Measurements from ENCODE around the gene LCOR.
"Not testable (repeated sequence)": the region's sequence is repeated elsewhere in the genome, so short reads cannot be mapped to it uniquely, and the experiment has no call there.

LCOR gene

DNA sequence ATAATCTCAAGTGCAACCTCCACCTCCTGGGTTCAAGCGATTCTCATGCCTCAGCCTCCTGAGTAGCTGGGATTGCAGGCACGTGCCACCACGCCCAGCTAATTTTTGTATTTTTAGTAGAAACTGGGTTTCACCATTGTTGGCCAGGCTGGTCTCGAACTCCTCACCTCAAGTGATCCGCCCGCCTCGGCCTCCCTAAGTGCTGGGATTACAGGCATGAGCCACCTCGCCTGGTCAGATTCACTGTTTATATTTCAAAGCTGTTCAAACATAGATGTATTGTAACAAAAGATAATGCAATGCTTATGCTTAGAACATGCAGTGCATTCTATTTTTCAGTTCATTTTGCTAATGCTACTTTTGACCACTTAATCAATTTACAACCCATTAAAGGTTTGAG lies 111.1 kb downstream of the LCOR start:
- DNase-seq (ENCODE audit: low spot score) = not testable (repeated sequence)

DNA sequence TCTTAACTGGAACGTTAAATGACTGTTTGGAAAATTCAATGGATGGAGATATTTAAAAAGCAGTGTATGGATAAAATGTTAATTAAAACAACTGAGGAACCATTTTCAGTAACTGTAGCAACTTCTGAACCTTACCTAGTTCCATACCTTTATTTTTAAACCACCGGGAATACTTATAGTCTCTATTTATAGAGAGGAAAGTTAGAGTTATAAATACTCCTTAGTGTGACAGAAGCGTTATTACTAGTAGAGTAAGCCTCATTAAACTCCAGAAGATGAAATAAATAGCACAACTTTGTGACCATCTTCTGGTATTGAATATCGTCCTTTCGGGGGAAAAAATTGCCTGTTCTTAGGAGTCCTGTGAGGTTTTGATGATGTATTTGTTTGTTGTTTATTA lies 114.9 kb downstream of the LCOR start:
- no peak for DNase-seq (ENCODE audit: low spot score)

DNA sequence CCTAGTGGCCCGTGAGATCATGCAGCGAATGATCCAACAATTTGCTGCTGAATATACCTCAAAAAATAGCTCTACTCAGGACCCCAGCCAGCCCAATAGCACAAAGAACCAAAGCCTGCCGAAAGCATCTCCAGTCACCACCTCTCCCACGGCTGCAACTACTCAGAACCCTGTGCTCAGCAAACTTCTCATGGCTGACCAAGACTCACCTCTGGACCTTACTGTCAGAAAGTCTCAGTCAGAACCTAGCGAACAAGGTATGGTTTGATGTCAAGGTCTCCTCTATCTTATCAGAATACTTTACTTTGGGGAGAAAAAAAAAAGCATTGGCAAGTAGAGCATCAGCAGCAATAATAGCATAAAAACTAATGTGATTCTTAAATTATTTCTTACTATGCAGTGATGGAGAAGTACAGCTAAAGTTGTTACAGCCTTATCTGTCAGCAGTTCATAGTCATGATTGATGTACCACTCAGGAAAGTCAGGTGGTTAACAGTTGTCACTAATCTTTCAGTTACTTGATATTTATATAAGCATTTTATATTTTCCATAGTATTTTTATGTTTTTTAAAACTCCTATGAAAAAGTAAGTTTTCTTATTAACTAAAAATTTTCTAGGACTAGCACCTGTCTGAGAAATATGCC lies 117.1 kb downstream of the LCOR start:
- no peak for DNase-seq (ENCODE audit: low spot score)

DNA sequence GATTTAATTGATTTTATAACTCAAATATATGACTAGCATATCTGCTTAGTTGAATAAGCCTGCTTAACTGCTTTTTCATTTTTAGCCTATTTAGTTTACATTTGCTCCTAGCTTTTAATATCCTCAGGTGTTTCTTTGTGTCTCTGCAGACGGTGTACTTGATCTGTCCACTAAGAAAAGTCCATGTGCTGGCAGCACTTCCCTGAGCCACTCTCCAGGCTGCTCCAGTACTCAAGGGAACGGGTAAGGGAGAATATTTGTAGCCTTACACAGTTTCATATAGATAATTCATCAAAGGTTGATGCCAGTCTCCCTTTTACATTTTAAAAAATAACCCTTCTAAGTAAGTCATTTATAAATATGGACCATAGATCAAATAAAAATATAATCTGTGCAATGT lies 119.9 kb downstream of the LCOR start:
- no peak for DNase-seq (ENCODE audit: low spot score)

DNA sequence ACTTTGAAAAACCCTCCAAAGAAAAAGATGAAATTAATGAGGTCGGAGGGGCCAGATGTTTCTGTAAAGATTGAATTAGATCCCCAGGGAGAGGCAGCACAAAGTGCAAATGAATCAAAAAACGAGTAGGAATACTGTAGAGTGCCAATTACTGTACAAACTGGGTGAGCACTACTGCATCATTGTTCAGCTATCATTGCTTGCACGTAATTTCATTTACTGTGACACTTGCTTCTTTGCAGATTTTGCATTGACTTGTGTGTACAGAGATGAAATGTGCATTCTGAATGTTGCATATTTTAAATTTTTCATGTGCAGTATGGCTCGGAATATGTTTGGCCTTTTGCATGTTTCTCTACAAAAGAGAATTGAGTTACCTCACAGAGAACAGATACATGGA lies 123.7 kb downstream of the LCOR start:
- DNase-seq (ENCODE audit: low spot score) = no peak

DNA sequence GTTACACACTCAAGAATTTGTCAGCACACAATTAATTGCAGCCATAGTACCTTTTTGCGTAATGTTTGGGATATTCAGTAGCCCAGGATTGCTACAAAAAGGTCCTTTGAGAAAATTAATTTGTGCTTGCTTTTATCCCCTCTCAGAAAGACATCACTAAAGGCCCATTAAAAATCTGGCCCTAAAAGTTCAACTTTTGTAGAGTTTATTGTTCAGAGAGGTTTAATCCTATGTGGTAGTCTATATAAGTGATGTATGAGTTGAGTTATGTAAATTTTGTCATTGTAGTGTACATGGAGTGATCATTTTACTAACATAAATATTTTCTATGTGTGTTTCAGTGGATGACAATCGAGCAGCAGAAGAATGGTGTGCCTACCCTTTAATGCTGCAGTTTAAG lies 126.0 kb downstream of the LCOR start:
- DNase-seq (ENCODE audit: low spot score) = no peak

DNA sequence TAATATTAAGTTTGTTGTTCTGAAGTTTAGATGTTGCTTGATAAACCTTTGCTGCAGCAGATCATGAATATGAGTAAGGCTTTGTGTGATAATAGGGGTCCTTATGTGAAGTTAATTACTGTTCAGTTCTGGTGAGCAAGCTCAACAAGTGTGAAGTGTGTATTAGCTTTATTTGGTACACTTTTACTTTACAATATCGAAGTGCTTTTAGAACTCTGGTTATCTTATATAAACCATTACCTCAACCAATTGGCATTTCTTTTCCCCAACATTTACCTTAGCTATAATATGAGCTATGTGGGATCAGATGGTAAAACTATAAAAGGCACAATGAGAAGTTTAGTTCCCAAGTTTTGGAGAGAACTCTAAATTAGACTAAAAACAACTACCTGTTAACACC lies 127.6 kb downstream of the LCOR start:
- no peak for DNase-seq (ENCODE audit: low spot score)

DNA sequence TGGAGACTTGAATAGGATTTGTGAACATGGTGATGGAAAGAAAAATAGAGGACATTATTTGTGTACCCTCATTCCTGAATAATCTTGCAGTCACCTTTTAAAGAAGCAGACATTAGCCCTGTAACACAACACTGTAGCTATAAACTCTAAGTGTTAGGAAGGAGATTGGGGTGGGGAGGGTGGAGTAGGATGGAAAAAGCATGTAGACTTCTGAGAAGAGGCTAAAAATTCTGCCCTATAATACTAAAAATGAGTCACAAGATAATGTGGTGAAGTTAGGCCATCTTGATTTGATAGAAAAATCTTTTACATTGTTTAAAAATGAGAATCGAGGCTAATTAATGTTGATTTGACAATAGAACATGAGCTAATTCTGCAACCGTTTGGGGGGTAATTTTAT lies 128.8 kb downstream of the LCOR start:
- no peak for DNase-seq (ENCODE audit: low spot score)

DNA sequence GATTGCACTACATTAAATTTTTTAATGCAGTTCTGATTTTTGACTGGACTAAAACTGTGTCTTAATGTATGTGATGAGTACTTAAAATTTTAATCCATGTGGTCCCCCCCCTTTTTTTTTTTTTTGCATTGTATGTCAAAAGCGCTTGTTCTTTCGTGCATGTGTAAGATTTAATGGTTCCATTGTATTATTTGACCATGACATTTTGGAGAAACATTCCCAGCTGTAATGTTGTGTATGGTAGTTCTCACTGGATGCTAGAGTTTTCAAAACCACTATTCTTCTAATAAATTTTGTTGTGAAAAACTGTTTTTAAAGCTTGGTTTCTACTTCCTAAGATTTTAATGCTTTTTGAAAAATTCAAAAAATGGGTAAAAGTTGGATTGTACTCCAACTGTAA lies 132.0 kb downstream of the LCOR start:
- no peak for DNase-seq (ENCODE audit: low spot score)

DNA sequence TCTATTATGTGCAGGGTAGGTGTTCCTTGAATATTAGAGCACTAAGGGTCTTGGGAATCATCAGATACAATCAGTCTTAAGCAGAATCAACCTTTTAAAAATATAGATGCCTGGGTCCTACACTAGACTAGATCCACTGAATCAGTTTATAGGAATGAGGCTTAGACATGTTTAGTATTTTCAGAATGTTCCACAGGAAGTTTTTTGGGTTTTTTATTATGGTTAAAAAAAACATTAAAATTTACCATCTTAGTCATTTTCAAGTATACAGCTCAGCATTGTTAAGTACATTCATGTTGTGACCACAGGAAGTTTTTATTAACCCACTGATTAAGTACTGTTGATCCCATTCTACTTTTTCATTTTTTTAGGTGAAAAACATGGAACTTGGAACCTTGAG lies 135.7 kb downstream of the LCOR start:
- DNase-seq (ENCODE audit: low spot score) = no peak

DNA sequence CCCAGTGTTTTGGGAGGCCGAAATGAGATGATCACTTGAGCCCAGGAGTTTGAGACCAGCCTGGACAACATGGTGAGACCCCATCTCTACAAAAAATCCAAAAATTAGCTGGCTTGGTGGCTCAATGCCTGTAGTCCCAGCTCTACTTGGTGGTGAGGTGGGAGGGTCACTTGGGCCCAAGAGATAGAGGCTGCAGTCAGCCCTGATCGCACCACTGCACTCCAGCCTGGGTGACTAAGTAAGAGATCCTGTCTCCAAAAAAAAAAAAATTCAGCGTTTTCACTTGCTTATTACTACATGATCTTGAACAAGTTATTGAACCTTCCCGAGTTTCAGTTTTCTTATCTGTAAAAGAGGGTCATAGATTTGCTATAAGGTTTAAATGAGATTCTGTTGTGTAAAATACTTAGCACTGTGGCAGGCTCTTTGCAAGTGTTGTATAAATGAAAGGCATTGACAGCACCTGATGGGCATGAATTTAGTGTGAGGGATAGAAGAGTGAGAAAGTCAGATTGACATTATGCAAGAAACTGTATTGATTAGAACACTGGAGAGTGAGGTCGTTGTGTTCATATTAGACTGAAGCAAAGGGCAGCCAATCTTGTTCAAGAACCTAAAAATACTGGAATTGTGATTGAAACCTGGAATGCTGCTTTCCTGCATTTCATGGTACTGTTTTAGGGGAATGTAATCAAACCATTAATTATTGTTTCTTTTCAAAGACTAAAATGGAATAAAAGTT lies 136.8 kb downstream of the LCOR start:
- no peak for DNase-seq (ENCODE audit: low spot score)

DNA sequence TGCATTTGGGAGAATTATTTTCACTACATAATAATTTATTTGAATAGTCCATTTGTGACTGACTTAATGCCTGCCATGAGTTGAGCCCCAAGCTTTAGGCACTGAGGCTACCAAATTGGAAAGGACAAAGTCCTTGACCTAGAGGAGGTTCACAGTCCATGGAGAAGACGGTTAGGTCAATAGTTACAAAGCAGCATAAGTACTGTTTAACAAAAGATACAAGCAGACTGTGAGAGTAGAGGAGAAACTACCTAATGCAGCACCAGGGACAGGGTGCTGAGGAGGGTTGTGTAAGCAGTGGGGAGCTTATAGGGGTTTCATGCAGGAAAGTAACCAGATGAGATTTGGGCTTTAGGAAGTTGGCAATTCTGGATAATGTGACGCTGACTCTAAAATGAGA lies 139.2 kb downstream of the LCOR start:
- no peak for DNase-seq (ENCODE audit: low spot score)

DNA sequence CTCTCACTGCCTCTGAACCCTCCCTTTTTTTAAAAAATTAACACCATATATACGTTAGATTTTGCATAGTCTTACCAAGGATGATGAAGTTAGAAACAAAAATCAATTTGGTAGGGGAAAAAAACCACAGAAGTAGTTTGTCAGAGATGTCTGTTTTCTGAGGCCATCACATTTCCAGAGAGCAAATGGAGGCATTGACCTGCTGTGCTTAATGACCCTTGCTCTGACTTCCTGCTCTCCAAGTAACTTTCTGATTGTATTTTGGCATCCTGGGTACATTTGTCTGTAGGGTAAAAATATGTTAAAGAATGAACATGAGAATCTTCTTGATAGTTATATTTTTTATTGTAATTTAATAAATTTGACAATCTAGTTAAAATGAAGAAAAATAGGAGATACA lies 140.2 kb downstream of the LCOR start:
- no peak for DNase-seq (ENCODE audit: low spot score)

DNA sequence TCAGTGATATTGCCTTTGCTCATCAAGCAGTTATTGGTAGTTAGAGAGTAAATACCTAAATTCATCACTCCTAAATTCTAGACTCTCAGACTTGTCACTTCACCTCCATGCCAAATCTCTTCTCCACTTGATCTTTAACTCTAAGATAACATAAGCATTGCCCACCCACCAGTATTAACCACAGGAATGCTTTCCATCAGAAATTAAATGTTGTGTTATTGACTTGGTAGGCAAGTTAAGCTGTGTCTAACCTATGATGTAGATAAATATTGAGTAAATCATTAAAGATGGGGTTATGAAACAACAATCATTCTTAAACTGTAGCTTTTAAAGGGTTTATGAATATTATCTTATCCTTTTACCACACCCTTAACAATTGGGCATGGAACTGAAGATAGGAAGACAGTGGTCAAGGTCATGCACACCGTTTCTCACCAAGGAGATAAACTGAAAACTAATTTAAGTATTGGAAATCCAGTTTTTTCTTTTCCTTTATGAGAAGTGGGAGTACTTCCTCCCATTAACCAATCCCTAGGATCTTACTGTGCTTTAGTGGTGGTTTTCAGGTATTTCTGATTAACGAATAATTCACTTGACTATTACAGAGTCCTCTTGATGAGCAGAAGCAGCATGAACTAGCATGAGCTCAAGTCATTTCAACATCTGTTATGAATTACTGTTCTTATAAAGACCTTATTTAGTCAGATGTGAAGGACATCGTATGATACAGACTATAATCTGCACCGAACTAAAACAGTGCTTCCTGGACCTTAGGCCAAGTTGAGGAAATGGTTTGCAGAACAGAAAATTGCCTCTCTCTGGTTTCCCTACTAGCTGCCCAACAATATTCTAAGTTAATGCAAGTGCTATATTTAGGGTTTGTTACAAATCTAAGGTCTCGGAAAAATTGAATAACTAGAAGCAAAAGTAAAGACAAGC lies 142.0 kb downstream of the LCOR start:
- DNase-seq (ENCODE audit: low spot score) = no peak

DNA sequence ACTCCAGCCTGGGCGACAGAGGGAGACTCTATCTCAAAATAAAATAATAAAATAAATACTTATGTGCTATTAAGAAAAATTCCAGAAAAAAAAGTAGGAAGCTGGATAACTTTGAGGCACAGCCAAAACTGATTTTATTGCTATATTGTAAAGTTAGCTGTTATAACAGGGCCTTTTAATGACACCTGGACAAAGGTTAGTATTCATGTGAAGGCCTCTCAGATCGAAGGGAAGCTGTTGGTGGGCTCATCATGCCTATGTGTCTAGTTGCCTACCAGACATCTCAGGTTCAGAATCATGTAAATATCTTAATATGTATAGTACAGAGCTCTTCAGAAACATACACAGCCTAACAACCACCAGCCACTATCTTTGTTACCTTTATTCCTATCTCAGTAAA lies 143.0 kb downstream of the LCOR start:
- no peak for DNase-seq (ENCODE audit: low spot score)

DNA sequence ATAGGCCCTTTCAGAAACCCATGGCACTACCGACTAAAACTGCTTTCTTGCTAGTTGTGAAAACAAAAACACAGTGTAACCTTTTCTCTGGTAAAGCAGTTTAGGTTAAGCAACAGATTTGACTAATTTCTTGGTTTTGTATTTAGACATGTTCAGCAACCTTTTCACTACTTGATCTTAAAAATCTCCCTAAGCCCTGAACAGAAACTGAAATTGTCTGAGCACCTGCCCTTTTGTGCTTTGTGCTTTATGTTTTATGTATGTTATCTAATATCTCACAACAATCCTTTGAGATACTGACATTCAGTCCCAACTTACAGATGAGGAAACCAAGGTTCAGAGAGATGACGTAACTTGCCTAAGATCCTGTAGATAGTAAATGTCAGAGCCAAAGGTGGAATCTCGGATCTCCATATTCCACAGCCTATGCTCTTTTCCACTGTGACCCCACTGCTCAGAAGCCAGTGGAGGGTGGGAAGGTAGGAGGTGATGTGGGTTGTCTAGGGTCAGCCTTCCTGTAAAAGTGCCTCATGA lies 146.6 kb downstream of the LCOR start:
- no peak for DNase-seq (ENCODE audit: low spot score)

DNA sequence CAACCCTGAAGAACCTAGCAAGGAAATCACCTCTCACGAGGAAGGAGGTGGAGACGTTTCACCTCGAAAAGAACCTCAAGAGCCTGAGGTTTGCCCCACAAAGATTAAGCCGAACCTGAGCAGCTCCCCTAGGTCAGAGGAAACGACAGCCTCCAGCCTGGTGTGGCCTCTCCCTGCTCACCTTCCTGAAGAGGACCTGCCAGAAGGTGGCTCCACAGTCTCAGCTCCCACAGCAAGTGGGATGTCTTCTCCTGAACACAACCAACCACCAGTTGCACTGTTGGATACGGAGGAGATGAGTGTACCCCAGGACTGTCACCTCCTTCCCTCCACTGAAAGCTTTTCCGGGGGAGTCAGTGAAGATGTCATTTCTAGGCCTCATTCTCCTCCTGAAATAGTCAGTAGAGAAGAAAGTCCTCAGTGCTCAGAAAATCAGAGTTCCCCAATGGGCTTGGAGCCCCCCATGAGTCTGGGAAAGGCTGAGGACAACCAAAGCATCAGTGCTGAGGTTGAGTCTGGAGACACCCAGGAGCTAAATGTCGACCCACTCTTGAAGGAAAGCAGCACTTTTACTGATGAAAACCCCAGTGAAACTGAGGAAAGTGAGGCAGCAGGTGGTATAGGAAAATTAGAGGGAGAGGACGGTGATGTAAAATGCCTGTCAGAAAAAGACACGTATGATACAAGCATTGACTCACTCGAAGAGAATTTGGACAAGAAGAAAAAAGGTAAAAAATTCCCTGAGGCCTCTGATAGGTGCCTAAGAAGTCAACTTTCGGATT lies 150.2 kb downstream of the LCOR start:
- no peak for DNase-seq (ENCODE audit: low spot score)

DNA sequence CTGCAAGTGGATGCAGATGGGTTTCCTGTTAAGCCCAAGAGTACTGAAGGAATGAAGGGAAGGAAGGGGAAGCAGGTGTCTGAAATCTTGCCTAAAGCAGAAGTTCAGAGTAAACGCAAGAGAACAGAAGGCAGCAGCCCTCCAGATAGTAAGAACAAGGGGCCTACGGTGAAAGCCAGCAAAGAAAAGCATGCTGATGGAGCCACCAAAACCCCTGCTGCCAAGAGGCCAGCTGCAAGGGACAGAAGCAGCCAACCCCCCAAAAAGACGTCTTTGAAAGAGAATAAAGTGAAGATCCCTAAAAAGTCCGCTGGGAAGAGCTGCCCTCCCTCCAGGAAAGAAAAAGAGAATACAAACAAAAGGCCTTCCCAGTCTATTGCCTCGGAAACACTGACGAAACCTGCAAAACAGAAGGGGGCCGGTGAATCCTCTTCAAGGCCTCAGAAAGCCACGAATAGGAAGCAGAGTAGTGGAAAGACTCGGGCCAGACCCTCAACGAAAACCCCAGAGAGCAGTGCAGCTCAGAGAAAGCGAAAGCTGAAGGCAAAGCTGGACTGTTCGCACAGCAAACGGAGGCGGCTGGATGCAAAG lies 152.5 kb downstream of the LCOR start:
- no peak for DNase-seq (ENCODE audit: low spot score)

DNA sequence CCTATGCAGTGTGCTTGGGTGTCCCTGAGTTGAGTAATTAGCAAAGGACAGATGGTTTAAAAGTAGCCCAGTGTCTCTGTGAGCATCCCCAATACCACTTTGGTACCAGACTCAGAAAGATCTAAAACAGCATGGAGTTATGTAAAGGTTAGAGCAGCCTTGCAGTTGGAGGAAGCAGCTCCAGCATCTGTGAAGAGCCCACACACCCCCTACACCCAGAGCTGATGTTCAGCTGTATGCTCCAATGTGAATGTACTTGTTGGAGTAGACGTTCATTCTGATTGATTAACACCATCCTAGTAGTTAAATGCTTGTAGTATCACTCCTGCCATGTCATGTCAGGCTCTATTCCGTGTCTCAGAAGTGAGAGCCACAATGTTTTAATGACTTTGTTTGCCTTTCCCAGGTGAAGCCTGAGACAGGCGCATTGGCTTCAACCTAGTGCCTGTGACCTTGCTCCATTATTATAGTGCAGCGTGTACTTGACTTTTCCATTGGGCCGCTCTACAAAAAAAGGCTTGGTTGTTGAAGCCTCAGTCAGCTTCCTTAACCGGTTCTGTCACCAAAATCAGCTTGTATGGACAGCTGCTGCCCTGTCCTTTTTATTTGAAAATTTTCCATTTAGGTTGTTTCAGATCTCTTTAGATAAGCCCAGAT lies 154.2 kb downstream of the LCOR start:
- DNase-seq (ENCODE audit: low spot score) = no peak

DNA sequence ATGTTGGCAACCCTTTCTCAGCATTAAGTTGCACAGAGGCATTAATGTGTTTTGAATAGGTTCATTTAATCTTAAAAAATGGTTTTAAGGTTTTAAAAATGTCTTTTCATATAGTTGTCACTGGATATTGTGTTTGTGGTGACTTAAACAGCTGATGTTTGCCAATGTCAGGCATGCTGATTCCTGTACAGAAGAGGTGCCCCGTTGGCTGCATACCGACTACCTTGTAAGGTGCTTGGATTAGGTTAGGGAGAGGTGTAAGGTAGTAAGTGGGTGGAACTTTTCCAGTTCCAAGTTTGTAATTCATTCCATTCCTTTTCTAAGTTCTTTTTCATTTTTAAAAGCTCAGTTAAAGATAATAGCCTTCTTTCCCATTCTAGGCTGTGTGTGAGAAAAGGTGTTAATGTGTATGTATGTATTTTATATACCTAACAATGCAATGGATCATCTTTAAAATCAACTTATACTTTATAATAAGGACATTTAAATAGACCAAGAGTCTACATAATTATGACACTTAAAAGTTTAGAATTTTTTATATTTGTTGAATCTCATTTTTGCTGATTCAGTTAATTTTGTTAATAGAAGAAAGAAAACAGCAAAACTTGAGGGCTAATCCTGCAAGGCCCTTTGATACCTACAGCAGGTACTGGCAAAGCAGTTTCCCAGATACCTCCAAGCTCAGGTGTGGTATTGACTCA lies 155.2 kb downstream of the LCOR start:
- no peak for DNase-seq (ENCODE audit: low spot score)
